K562 (cell line): ENCODE data around the gene PDK3. TPM values are rescaled to one million over a fixed set of nuclear protein-coding genes. Genes with fewer than 3 reads are reported as not detected.

Experiments
- ATAC-seq: fragments of 200-7000 bp; cut with Tn5 transposase; 3 replicates; pipeline ENCODE4 v1.9.1; 2020; ENCODE audit warnings: moderate library complexity
- BruUV-seq: library from RNA; stranded (reverse); fragments of 400-500 nt; replicated peaks from 2 replicates; lab custom pipeline; 2021; lab: Mats Ljungman, UMichigan
- CTCF ChIA-PET: fragments of 300-600 bp; formaldehyde crosslinking; extraction: SDS; loops from one replicate; lab custom pipeline; 2021; ENCODE audit warnings: low intra/inter-chr PET ratio; lab: Yijun Ruan, JAX
- POLR2A ChIA-PET: fragments of 300-600, 350-650 bp; sonication (Branson Sonifier 250); formaldehyde crosslinking; extraction: SDS; loops from one replicate; lab custom pipeline; 2021; ENCODE audit warnings: antibody characterized with exemption, inconsistent platforms; lab: Yijun Ruan, JAX
- DNase-seq, 4 experiments: peaks; one replicate each; pipeline versions ENCODE4 v3.0.0 to v3.0.0-alpha.2; 2011 to 2018; ENCODE audit warnings: low spot score in 3 of 4, mixed read lengths in 3 of 4; ENCODE audit errors: extremely low read depth in 1 of 4
- FAIRE-seq: peaks from 2 replicates; lab custom pipeline; 2011; peaks lifted over from hg19 to GRCh38; lab: Jason Lieb, UNC
- H2AFZ ChIP-seq: 2 replicates; pipeline ENCODE4 v1.6.0; 2011; ENCODE audit warnings: low read depth, low read length, control low read depth, inconsistent platforms
- H3K27ac ChIP-seq: fragments of 200-600 bp; 3 replicates; pipeline ENCODE4 v1.8.0; 2011; ENCODE audit warnings: low read depth, mild to moderate bottlenecking, control low read depth, inconsistent platforms, low read length, moderate library complexity, mixed read lengths; ENCODE audit errors: extremely low read depth
- H3K27me3 ChIP-seq, 2 experiments: fragments of 300-600 bp in 1 of 2; 2 replicates in 1 of 2; 3 replicates in 1 of 2; pipeline versions ENCODE4 v1.6.0 to v1.8.0; 2011; ENCODE audit warnings: inconsistent platforms in 2 of 2, low read length in 2 of 2, mild to moderate bottlenecking in 1 of 2, mixed read lengths in 1 of 2, moderate library complexity in 1 of 2; ENCODE audit not compliant: control insufficient read depth in 2 of 2, insufficient read depth in 2 of 2
- H3K36me3 ChIP-seq: fragments of 300-600 bp; 3 replicates; pipeline ENCODE4 v1.8.0; 2011; ENCODE audit warnings: mild to moderate bottlenecking, low read length, inconsistent platforms; ENCODE audit not compliant: control insufficient read depth, insufficient read depth
- H3K4me1 ChIP-seq, 2 experiments: fragments of 200-600 bp in 1 of 2; replicated peaks in 1 of 2; 2 replicates in 1 of 2; 3 replicates in 1 of 2; pipeline versions ENCODE4 v1.5.1 to v1.8.0; 2011; ENCODE audit warnings: inconsistent platforms in 2 of 2, low read length in 2 of 2, mild to moderate bottlenecking in 1 of 2, mixed read lengths in 1 of 2, moderate library complexity in 1 of 2; ENCODE audit not compliant: control insufficient read depth in 2 of 2, insufficient read depth in 2 of 2
- H3K4me2 ChIP-seq: 2 replicates; pipeline ENCODE4 v1.6.1; 2011; ENCODE audit warnings: low read length, control low read depth, inconsistent platforms, mixed read lengths; ENCODE audit not compliant: insufficient read depth
- H3K4me3 ChIP-seq: fragments of 200-600 bp; sonication (generic), shearing (Covaris generic); 2 replicates; pipeline ENCODE4 v1.5.1; 2016; ENCODE audit warnings: control low read depth, inconsistent platforms
- H3K79me2 ChIP-seq: fragments of 200-600 bp; 3 replicates; pipeline ENCODE4 v1.8.0; 2011; ENCODE audit warnings: low read length, inconsistent platforms; ENCODE audit not compliant: control insufficient read depth, insufficient read depth
- H3K9ac ChIP-seq, 2 experiments: 2 replicates each; pipeline versions ENCODE4 v1.6.0 to v1.6.1; 2011; ENCODE audit warnings: low read depth in 2 of 2, low read length in 2 of 2, control low read depth in 1 of 2, inconsistent platforms in 1 of 2, mild to moderate bottlenecking in 1 of 2, mixed read lengths in 1 of 2; ENCODE audit not compliant: insufficient read depth in 1 of 2
- H3K9me1 ChIP-seq: one replicate; pipeline ENCODE4 v1.6.0; 2011; ENCODE audit warnings: inconsistent platforms, mild to moderate bottlenecking, low read length, moderate library complexity; ENCODE audit not compliant: control insufficient read depth, insufficient read depth
- H3K9me3 ChIP-seq: replicated peaks from 2 replicates; pipeline ENCODE4 v1.5.1; 2011; ENCODE audit warnings: low read depth, low read length, inconsistent platforms; ENCODE audit not compliant: control insufficient read depth, insufficient read depth
- H4K20me1 ChIP-seq: replicated peaks from 2 replicates; pipeline ENCODE4 v1.6.1; 2011; ENCODE audit warnings: low read length, inconsistent platforms, mixed read lengths; ENCODE audit not compliant: control insufficient read depth, insufficient read depth
- CBFA2T3 ChIP-seq: fragments of 450-650 bp; IDR thresholded peaks from 2 replicates; pipeline ENCODE4 v1.6.1; 2017
- E2F8 ChIP-seq: fragments of 450-650 bp; IDR thresholded peaks from 2 replicates; pipeline ENCODE4 v1.7.1; 2018; ENCODE audit warnings: mild to moderate bottlenecking, low read depth; ENCODE audit not compliant: partially characterized antibody
- MCM5 ChIP-seq: fragments of 450-650 bp; IDR thresholded peaks from 2 replicates; pipeline ENCODE4 v1.6.1; 2016; ENCODE audit warnings: low read depth
- ZNF280B ChIP-seq: fragments of 250-450 bp; sonication (Bioruptor Pico); IDR thresholded peaks from 2 replicates; pipeline ENCODE4 v1.5.1; 2021; ENCODE audit warnings: mild to moderate bottlenecking
- ZNF75A ChIP-seq: fragments of 450-650 bp; formaldehyde crosslinking; IDR thresholded peaks from 2 replicates; pipeline ENCODE4 v1.4.0; 2020; ENCODE audit warnings: mild to moderate bottlenecking
- WGBS: fragments of 100-300 bp; shearing (Covaris generic); methylation state at CpG from one replicate; pipeline ENCODE4 v1.1.6; 2016; ENCODE audit warnings: low coverage, mixed read lengths; ENCODE audit not compliant: insufficient coverage; ENCODE audit errors: missing lambda C conversion rate; 5-methylcytosine and 5-hydroxymethylcytosine counted together
- in situ Hi-C: fragments of 300-500 bp; cut with MboI; formaldehyde crosslinking; loops from 4 replicates; pipeline ENCODE4 v1.15.0; 2018; ENCODE audit warnings: inconsistent platforms, mixed read lengths
- intact Hi-C: fragments of 100-400 bp; cut with micrococcal nuclease; formaldehyde crosslinking; loops from 2 replicates; pipeline ENCODE4 v1.14.2; 2022
- polyA plus RNA-seq, 8 experiments: library from polyadenylated mRNA; depleted of rRNA in 4 of 8; stranded (reverse) in 5 of 8; unstranded in 3 of 8; fragments of >200 nt; fragmentation: Nextera tagmentation in 2 of 8; fragmentation: Illumina TruSeq in 1 of 8; extraction: Ambion mirVana in 2 of 8; extraction: Trizol in 1 of 8; gene quantifications; 2 replicates each; pipeline versions ENCODE4 v1.2.1 to v1.2.3, GENCODE V29; 2011 to 2014; ENCODE audit warnings: inconsistent platforms in 1 of 8, missing spikeins in 1 of 8
- total RNA-seq, 7 experiments: library from RNA; depleted of rRNA in 6 of 7; stranded (reverse); fragments of >200 nt in 6 of 7; fragmentation: Illumina TruSeq in 2 of 7; extraction: Trizol in 2 of 7; gene quantifications; 2 replicates each; pipeline versions ENCODE4 v1.2.1 to v1.2.3, GENCODE V29; 2011 to 2021; ENCODE audit warnings: low replicate concordance in 1 of 7

The PDK3 gene
- total and polyA plus RNA-seq, 9 of the 15 experiments (the other 6 are each of a cell fraction or from before 2014, with no cell fraction given), result 0.20 to 4.9 (median 0.95) TPM

GRCh38 chrX:24525455-24525854, 60.4 kb downstream of the PDK3 start:
- Histone ChIP-seq H3K4me3 (no peak overlapping the region), H3K9ac (no peak overlapping the region), H3K79me2 (no peaks in the 10 kb centered on the region), H2AFZ (no peak overlapping the region), H3K27ac (no peak overlapping the region), H3K9me3 (no peaks in the 10 kb centered on the region), H3K4me1 (no peaks in the 10 kb centered on the region), H3K9me1 (no peaks in the 10 kb centered on the region), H4K20me1 (no peaks in the 10 kb centered on the region), H3K4me2 (no peak overlapping the region), H3K36me3 (no peaks in the 10 kb centered on the region), H3K27me3 (peaks cover 0 to 5% of the 10 kb centered on the region in 2 experiments; a peak in 2 of 5 replicates)
- ChIA-PET POLR2A (no interaction called here), CTCF (no interaction called here)
- intact Hi-C loops (no loop called here), in situ Hi-C loops (no loop called here)
- no peak for DNase-seq
- FAIRE-seq, result no peak
- TF ChIP-seq ZNF75A (CRISPR knock-in tag) (no peak), ZNF280B (CRISPR knock-in tag) (no peak), E2F8 (no peak), CBFA2T3 (no peak), MCM5 (no peak)
- 26% methylated on average over 2 of the region's 2 CpGs for WGBS
- no TSS peak for BruUV-seq
- ATAC-seq, result no peak
